Measurements from ENCODE around the gene KIAA1217.

The KIAA1217 gene

DNA sequence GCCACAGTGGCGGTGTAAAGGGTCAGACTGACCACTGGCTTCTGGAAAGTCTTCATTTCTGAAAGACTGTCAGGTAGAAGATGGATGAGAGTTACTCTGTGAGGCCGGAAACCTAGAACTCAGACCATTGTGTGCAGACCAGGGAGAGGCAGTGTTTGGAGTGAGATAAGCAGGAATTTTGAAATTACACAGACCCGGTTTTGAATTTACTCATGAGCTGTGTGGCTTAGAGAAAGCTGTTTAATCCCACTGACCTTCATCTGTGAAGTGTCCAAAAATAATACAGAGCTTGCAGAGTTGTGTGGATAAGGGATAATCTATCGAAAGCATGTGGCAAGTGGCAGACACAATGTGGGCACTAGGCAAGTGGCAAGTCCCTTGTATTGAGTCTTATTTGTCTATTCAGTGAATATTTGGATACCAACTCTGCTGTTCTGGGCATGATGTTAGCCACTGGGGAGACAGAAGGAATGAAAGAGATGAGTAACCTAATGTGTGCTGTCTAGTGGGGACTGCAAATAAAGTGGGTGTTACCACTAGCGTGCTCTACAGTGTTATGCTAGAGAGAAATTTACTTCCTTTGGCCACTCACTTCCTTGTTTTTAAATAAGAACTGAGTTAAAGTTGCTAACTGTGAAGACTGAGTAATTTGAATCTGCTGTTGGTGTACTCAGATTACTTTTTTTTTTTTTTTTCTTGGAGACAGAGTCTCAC is 69.4 kb downstream of the KIAA1217 start (continued):
- TF ChIP-seq, protein P1, sequence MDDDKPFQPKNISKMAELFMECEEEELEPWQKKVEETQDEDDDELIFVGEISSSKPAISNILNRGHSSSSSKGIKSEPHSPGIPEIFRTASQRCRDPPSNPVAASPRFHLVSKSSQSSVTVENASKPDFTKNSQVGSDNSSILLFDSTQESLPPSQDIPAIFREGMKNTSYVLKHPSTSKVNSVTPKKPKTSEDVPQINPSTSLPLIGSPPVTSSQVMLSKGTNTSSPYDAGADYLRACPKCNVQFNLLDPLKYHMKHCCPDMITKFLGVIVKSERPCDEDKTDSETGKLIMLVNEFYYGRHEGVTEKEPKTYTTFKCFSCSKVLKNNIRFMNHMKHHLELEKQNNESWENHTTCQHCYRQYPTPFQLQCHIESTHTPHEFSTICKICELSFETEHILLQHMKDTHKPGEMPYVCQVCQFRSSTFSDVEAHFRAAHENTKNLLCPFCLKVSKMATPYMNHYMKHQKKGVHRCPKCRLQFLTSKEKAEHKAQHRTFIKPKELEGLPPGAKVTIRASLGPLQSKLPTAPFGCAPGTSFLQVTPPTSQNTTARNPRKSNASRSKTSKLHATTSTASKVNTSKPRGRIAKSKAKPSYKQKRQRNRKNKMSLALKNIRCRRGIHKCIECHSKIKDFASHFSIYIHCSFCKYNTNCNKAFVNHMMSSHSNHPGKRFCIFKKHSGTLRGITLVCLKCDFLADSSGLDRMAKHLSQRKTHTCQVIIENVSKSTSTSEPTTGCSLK (tag by site-specific recombination; IDR thresholded peaks at IDR 0.05), result no peak
- TF ChIP-seq ZNF701 (tag by site-specific recombination; IDR thresholded peaks at IDR 0.05) (no peak), ZNF768 (tag by site-specific recombination; IDR thresholded peaks at IDR 0.05) (no peak), ZNF112 (tag by site-specific recombination; IDR thresholded peaks at IDR 0.05) (no peak)

DNA sequence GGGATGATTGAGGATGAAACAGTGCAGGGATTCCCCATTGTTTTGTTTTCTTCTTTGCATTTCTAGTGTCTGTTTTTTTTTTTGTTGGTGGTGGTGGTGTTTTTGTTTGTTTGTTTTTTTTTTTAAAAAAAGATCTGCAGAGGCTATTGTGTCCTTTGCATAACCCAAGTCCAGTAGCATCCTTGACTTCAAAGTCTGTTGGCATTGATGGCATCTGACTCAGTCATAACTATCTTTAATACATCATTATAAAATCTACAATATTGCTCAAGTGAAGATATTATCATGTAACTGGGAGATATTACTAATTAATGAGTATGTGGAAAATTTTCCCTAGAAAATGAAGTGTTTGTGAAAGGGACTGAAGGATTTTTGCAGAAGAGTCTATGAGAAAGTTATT is 70.2 kb downstream of the KIAA1217 start:
- no peaks in the 10 kb centered on the region for H3K4me1 ChIP-seq (ENCODE audit: control insufficient read depth, insufficient read depth, low read length)
- no peak overlapping the region for H3K4me3 ChIP-seq (ENCODE audit: low read depth, low read length)
- no peaks in the 10 kb centered on the region; a peak in 1 of 3 replicates for H3K36me3 ChIP-seq (ENCODE audit: control insufficient read depth in 2 of 2, insufficient read depth in 1 of 2, low read length in 2 of 2)
- ChIA-PET POLR2A (no interaction called here), CTCF (no interaction called here)
- TF ChIP-seq KLF1 (tag by site-specific recombination; IDR thresholded peaks at IDR 0.05), result 0 out of 2 replicates have a peak, but pooled peaks have one; percentile 15
- TF ChIP-seq ELK4 (IDR thresholded peaks at IDR 0.05; ENCODE audit: borderline replicate concordance, low read depth, low read length), result no peak
- H3K27ac ChIP-seq (ENCODE audit: extremely low read depth, low read depth, low read length), result no peak overlapping the region
- H3K9me3 ChIP-seq (ENCODE audit: control insufficient read depth, insufficient read depth, low read depth, low read length), result no peaks in the 10 kb centered on the region

GRCh38 chr10:24287559-24288195 is 78.7 kb downstream of the KIAA1217 start:
- no peaks in the 10 kb centered on the region for H3K4me1 ChIP-seq (ENCODE audit: control insufficient read depth, insufficient read depth, low read length)
- ChIA-PET CTCF (no interaction called here), POLR2A (no interaction called here)
- no peaks in the 10 kb centered on the region; a peak in 1 of 3 replicates for H3K36me3 ChIP-seq (ENCODE audit: control insufficient read depth in 2 of 2, insufficient read depth in 1 of 2, low read length in 2 of 2)
- H3K27ac ChIP-seq (ENCODE audit: extremely low read depth, low read depth, low read length), result no peak overlapping the region
- no peak overlapping the region for H3K4me3 ChIP-seq (ENCODE audit: low read depth, low read length)
- no peak for TF ChIP-seq ZNF548 (tag by site-specific recombination; IDR thresholded peaks at IDR 0.05)
- TF ChIP-seq, protein P1 (tag by site-specific recombination; IDR thresholded peaks at IDR 0.05), result no peak
- no peak for TF ChIP-seq ZNF2 (tag by site-specific recombination; IDR thresholded peaks at IDR 0.05)
- no peak for TF ChIP-seq TRIM28 (IDR thresholded peaks at IDR 0.05; ENCODE audit: borderline replicate concordance, low read length)
- TF ChIP-seq, protein P2, sequence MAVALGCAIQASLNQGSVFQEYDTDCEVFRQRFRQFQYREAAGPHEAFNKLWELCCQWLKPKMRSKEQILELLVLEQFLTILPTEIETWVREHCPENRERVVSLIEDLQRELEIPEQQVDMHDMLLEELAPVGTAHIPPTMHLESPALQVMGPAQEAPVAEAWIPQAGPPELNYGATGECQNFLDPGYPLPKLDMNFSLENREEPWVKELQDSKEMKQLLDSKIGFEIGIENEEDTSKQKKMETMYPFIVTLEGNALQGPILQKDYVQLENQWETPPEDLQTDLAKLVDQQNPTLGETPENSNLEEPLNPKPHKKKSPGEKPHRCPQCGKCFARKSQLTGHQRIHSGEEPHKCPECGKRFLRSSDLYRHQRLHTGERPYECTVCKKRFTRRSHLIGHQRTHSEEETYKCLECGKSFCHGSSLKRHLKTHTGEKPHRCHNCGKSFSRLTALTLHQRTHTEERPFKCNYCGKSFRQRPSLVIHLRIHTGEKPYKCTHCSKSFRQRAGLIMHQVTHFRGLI (tag by site-specific recombination; IDR thresholded peaks at IDR 0.05), result no peak
- TF ChIP-seq ZNF362 (tag by site-specific recombination; IDR thresholded peaks at IDR 0.05), result no peak
- TF ChIP-seq ZNF830 (tag by site-specific recombination; IDR thresholded peaks at IDR 0.05; ENCODE audit: low read depth), result no peak
- no peak for TF ChIP-seq ZNF202 (tag by site-specific recombination; IDR thresholded peaks at IDR 0.05; ENCODE audit: borderline replicate concordance)
- TF ChIP-seq, protein P3, sequence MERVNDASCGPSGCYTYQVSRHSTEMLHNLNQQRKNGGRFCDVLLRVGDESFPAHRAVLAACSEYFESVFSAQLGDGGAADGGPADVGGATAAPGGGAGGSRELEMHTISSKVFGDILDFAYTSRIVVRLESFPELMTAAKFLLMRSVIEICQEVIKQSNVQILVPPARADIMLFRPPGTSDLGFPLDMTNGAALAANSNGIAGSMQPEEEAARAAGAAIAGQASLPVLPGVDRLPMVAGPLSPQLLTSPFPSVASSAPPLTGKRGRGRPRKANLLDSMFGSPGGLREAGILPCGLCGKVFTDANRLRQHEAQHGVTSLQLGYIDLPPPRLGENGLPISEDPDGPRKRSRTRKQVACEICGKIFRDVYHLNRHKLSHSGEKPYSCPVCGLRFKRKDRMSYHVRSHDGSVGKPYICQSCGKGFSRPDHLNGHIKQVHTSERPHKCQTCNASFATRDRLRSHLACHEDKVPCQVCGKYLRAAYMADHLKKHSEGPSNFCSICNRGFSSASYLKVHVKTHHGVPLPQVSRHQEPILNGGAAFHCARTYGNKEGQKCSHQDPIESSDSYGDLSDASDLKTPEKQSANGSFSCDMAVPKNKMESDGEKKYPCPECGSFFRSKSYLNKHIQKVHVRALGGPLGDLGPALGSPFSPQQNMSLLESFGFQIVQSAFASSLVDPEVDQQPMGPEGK (tag by site-specific recombination; IDR thresholded peaks at IDR 0.05), result no peak
- no peak for TF ChIP-seq ZSCAN30 (tag by site-specific recombination; IDR thresholded peaks at IDR 0.05)
- no peaks in the 10 kb centered on the region; the same call in 1 of the 2 replicates for H3K9me3 ChIP-seq (ENCODE audit: control insufficient read depth, insufficient read depth, low read depth, low read length)
